Loucy (cell line): Measurements from ENCODE around the gene TIMM50.

ENCODE experiments used
- EZH2phosphoT487 ChIP-seq: fragments of 200-600 bp; IDR thresholded peaks from 2 replicates; pipeline ENCODE4 v1.6.1; 2018; ENCODE audit warnings: antibody characterized with exemption, mild to moderate bottlenecking, moderate library complexity, borderline replicate concordance
- TF ChIP-seq, protein P1 (sequence below): fragments of 200-600 bp; sonication (generic); conservative IDR thresholded peaks from 2 replicates; pipeline ENCODE4 v1.5.1; 2014; ENCODE audit warnings: mild to moderate bottlenecking, antibody characterized with exemption, low read length

DNA sequence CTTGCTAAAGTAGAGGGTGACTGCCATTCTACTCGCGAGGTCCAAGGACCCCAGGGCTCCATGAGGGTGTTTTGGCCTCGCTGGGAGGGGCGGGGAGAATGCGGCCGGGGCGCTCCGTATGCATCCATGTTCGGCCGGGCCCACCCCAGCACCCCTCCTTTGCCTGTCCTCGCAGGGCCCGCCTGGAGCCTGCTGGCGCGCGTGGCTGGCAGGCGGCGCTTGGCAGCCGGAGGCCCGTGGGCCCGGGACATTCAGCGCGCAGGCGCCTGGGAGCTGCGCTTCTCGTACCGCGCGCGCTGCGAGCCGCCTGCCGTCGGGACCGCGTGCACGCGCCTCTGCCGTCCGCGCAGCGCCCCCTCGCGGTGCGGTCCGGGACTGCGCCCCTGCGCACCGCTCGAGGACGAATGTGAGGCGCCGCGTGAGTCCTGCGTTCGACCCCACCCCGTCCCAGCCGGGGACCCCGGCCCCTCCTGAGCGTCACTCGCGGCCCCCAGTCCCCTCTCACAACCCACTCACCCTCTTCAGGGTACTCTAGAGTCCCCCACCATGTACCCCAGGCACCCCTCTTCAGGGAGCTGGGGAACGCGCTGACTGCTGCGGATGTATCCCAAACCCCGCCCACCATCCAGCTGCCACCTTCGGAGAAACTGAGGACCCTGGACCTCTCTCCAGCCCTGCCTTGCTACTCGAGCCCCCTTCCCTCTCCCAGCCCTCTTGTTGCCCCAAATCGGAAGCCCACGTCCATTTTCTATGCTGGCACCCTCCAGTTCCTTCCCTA is 22.2 kb downstream of the TIMM50 start:
- TF ChIP-seq, protein P1, sequence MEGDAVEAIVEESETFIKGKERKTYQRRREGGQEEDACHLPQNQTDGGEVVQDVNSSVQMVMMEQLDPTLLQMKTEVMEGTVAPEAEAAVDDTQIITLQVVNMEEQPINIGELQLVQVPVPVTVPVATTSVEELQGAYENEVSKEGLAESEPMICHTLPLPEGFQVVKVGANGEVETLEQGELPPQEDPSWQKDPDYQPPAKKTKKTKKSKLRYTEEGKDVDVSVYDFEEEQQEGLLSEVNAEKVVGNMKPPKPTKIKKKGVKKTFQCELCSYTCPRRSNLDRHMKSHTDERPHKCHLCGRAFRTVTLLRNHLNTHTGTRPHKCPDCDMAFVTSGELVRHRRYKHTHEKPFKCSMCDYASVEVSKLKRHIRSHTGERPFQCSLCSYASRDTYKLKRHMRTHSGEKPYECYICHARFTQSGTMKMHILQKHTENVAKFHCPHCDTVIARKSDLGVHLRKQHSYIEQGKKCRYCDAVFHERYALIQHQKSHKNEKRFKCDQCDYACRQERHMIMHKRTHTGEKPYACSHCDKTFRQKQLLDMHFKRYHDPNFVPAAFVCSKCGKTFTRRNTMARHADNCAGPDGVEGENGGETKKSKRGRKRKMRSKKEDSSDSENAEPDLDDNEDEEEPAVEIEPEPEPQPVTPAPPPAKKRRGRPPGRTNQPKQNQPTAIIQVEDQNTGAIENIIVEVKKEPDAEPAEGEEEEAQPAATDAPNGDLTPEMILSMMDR = no peak
- TF ChIP-seq EZH2phosphoT487 = no peak
